WERI-Rb-1 (cell line): ENCODE results near the gene TSKS.

Experiments
- DNase-seq: peaks from one replicate; pipeline ENCODE4 v3.0.0-alpha.2; 2020
- H3K27ac ChIP-seq: fragments of 250-450 bp; sonication (Bioruptor Pico); 2 replicates; pipeline ENCODE4 v1.5.1; 2020; ENCODE audit warnings: mild to moderate bottlenecking, moderate library complexity
- H3K27me3 ChIP-seq: fragments of 250-450 bp; sonication (Bioruptor Pico); 2 replicates; pipeline ENCODE4 v1.5.1; 2021; ENCODE audit warnings: mild to moderate bottlenecking, low read depth, moderate library complexity; ENCODE audit not compliant: insufficient read depth, severe bottlenecking
- H3K36me3 ChIP-seq: fragments of 250-450 bp; sonication (Bioruptor Pico); 2 replicates; pipeline ENCODE4 v1.5.1; 2020; ENCODE audit warnings: mild to moderate bottlenecking, moderate library complexity
- H3K4me3 ChIP-seq: 2 replicates; pipeline ENCODE4 v1.5.1; 2011; ENCODE audit warnings: low read depth, mild to moderate bottlenecking, control low read depth, low read length
- H3K9me3 ChIP-seq: fragments of 250-450 bp; sonication (Bioruptor Pico); 2 replicates; pipeline ENCODE4 v1.5.1; 2021; ENCODE audit warnings: mild to moderate bottlenecking, moderate library complexity; ENCODE audit not compliant: severe bottlenecking
- CTCF ChIP-seq: IDR thresholded peaks from 2 replicates; pipeline ENCODE4 v1.5.1; 2011; ENCODE audit warnings: low read depth, mild to moderate bottlenecking, control low read depth, inconsistent platforms, low read length

Gene TSKS

GRCh38 chr19:49803529-49803856 lies 40.4 kb upstream of the TSKS start:
- no peak overlapping the region for H3K4me3 ChIP-seq
- no peak for TF ChIP-seq CTCF
- no peaks in the 10 kb centered on the region for H3K27me3 ChIP-seq
- no peaks in the 10 kb centered on the region for H3K9me3 ChIP-seq
- H3K27ac ChIP-seq: no peak overlapping the region
- H3K36me3 ChIP-seq: peaks cover 67% of the 10 kb centered on the region
- no peak for DNase-seq

GRCh38 chr19:49802836-49803528 lies 39.9 kb upstream of the TSKS start:
- no peak for TF ChIP-seq CTCF
- Histone ChIP-seq H3K27me3 (no peaks in the 10 kb centered on the region), H3K9me3 (no peaks in the 10 kb centered on the region), H3K4me3 (peak overlapping the region; percentile 23), H3K36me3 (peaks cover 64% of the 10 kb centered on the region), H3K27ac (peak overlapping the region; percentile 42)
- no peak for DNase-seq

GRCh38 chr19:49801966-49802661 lies 39.0 kb upstream of the TSKS start:
- Histone ChIP-seq H3K4me3 (peak overlapping the region; percentile 42), H3K36me3 (peaks cover 63% of the 10 kb centered on the region), H3K9me3 (no peaks in the 10 kb centered on the region), H3K27me3 (no peaks in the 10 kb centered on the region), H3K27ac (peak overlapping the region; percentile 56)
- DNase-seq: peak; percentile 92
- no peak for TF ChIP-seq CTCF

GRCh38 chr19:49801401-49801888 lies 38.3 kb upstream of the TSKS start:
- Histone ChIP-seq H3K27me3 (no peaks in the 10 kb centered on the region), H3K4me3 (peak overlapping the region; percentile 42), H3K27ac (peak overlapping the region; percentile 56), H3K36me3 (peaks cover 67% of the 10 kb centered on the region), H3K9me3 (no peaks in the 10 kb centered on the region)
- DNase-seq: no peak
- TF ChIP-seq CTCF: no peak

GRCh38 chr19:49800771-49801170 lies 37.7 kb upstream of the TSKS start:
- TF ChIP-seq CTCF: no peak
- Histone ChIP-seq H3K36me3 (peaks cover 67% of the 10 kb centered on the region), H3K27me3 (no peaks in the 10 kb centered on the region), H3K9me3 (no peaks in the 10 kb centered on the region), H3K27ac (no peak overlapping the region), H3K4me3 (no peak overlapping the region)
- no peak for DNase-seq
